ENCODE results near the gene NBL1.

The NBL1 gene

GRCh38 chr1:19643602-19644394 lies at the start of gene NBL1:
TSS of gene NBL1 (plus strand) at chr1:19644311. CDS start at chr1:19655031, 10,720 bp downstream.
- DNase-seq (ENCODE audit: low read depth in 2 of 2) = peak; percentile 39 to 62

- no peak for DNase-seq (ENCODE audit: low read depth in 2 of 2)
Observed at GRCh38 chr1:19596065-19596713, 47.9 kb upstream of the NBL1 start.

DNA sequence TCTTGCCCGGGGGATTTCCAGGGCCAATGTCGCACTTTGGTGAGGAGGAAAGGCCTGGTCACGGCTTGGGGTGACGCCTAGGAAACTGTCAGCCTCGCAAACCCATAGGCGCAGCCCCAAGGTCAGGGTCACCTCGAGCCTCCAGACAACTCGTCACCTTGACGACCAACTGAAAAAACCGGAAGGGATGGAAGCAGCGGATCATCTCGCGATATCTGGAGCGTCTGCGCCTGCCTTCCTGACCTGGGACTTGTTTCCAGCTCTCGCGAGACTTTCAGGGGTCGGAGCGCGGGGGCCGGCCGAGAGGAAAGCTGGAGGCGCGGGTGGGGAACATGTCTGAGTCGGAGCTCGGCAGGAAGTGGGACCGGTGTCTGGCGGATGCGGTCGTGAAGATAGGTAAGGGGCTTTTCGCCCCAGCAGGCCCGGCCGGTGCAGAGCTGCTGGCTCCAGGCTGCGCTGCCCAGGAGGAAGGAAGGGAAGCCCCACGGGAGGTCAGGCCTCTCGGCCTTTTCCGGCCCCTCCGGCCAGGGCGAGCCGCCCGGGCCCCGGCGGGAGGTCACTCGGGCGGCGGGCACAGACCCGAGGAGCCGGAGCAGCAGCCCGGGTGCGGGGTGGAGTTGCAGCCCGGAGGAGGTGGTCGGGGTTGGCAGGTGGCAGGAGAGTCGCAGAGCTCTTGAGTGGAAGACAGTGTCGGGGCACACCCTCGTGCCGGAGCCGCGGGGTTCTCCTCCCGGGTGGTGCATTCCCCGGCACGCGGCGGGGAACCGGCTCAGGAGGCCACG lies 47.2 kb upstream of the NBL1 start:
- DNase-seq (ENCODE audit: low read depth in 2 of 2) = peak; percentile 84 to 94

DNA sequence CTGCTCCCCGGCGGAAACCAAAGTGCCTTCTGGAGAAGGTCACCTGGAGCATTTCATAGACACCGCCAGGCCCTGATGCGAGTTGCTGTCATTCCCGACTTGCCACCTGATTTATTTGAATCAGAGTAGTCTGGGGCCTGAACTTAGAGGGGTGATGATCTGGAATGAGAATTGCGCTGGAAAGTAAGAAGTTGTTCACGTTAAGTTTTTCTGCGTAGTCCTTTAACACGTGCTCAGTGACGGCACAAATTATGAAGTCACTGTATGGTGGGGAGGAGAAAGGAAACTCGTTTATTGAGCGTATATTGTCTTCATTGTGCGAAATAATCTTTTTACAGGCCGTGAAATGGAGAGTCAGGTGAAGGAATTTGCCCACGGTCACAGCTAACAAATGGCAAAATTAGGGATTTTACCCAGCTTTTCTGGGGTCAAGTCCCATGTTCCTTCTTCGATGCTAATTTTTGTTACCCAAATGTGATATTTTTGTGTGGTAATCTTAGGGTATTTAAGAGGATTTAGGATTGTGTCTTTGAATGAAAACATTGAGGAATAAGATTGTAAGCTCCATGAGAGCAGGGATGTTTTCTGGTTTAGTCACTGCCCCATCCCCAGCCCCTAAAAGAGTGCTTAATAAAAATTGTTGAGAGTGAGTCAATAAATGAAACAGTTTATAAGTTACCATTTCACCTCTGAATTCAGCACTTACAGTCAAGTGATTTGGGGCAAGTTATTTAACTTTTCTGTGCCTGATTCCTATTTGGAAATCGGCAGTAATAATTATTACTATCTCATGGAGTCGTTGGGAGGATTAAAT lies 46.4 kb upstream of the NBL1 start:
- DNase-seq (ENCODE audit: low read depth in 2 of 2) = peak in 1 of 2 donors; percentile 27

DNA sequence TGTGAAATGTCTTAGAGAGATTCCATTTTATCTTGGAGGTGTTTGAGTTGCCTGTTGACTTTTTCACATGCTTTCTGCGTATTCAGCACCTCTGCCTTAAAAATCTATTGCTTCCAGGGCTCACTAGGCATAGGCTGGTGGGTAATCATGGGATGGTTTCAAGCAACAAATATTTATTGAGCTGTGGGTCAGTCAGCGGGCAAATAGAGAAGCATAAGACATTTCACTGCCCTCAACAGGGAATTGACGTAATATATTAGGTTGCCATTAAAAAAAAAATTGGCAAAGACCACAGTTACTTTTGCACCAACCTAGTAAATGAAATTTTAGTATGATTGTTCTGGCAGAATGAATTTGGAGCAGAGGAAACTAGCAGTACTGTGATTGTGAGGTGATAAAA lies 44.3 kb upstream of the NBL1 start:
- DNase-seq (ENCODE audit: low read depth in 2 of 2) = no peak

- DNase-seq (ENCODE audit: low read depth in 2 of 2) = no peak
Observed at GRCh38 chr1:19602486-19602885, 41.6 kb upstream of the NBL1 start.

- DNase-seq (ENCODE audit: low read depth in 2 of 2) = no peak
Observed at GRCh38 chr1:19605967-19606366, 38.1 kb upstream of the NBL1 start.

GRCh38 chr1:19606817-19607642 lies 37.1 kb upstream of the NBL1 start:
- no peak for DNase-seq (ENCODE audit: low read depth in 2 of 2)

GRCh38 chr1:19608232-19608631 lies 35.9 kb upstream of the NBL1 start:
- no peak for DNase-seq (ENCODE audit: low read depth in 2 of 2)

DNA sequence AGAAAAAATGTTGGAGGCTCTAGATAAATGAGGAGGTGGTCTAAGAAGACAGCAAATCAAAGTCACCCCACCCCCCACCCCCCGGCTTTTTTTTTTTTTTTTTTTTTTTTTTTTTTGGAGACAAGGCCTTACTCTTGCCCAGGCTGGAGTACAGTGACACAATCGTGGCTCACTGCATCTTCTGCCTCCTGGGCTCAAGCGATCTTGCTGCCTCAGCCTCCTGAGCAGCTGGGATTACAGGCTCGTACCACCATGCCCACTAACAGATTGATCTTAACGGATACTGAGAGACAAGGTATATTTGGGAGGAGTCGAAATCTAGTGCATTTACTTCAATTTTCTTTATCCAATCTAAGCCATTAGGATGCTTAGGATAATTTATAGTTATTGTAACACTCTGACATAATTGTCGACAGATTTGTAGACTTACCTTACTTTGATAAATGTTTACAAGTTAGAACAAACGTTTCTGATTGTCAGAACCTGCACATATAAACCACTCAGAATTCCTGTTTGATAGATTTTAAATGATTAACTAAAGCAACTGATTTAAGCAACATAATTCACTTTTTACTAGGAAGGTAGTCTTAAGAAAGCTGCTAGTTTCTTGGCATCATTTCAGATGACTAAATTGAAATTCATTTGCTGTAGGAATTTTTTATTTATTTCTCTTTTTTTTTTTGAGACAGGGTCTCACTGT lies 33.7 kb upstream of the NBL1 start:
- no peak for DNase-seq (ENCODE audit: low read depth in 2 of 2)

DNA sequence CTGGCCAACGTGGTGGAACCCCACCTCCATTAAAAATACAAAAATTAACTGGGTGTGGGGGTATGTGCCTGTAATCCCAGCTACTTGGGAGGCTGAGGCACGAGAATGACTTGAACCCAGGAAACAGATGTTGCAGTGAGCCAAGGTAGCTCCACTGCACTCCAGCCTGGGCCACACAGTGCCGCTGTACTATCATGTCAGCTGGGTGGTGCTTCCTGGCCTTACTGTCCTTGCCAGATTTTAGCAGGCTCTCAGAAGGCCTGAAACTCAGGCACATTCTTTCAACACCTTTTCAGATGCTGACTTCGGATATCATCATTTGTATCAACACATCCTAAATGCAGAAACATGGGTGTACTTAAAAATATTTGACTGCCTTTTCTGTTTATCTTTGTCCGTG lies 31.6 kb upstream of the NBL1 start:
- DNase-seq (ENCODE audit: low read depth in 2 of 2) = no peak

DNA sequence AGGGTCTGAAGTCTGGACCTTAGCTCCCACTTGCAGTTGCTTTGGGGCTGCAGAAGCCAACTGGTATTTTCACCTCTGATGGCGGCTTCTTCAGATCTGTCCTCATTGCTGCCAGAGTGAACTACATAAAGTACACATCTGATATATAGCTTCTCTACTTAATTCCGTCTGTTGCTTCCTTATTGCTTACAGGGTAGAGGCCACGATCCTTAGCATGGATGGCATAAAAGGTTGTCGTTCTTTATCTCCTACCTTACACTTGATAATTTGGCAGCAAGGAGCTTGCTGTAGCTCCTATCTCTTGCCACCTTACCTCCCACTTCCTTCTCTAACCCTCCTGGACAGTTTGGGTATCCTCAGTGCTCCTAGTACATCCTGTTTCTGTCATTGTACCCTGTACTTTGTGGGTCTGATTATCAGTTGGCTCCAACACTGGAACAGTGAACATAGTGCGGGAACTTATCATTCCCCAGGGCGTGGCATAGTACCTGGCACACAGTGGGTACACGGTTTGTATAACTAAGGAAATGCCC lies 30.9 kb upstream of the NBL1 start:
- no peak for DNase-seq (ENCODE audit: low read depth in 2 of 2)

DNA sequence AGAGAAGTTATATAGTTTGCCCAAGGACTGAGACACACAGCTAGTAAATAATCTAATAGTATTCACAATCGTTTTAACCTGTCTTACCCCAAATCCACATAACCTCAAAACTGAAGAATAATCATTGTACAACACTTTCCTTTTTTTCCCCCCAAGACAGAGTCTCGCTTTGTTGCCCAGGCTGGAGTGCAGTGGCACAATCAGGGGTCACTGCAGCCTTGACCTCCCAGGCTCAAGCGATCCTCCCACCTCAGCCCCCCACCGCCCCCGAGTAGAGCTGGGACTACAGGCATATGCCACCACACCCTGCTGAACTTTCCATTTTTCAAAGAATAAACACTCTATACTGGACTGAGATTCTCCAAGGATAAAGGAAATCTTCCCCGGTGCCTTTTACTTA lies 28.7 kb upstream of the NBL1 start:
- no peak for DNase-seq (ENCODE audit: low read depth in 2 of 2)

GRCh38 chr1:19616489-19616888 lies 27.6 kb upstream of the NBL1 start:
- DNase-seq (ENCODE audit: low read depth in 2 of 2) = no peak

DNA sequence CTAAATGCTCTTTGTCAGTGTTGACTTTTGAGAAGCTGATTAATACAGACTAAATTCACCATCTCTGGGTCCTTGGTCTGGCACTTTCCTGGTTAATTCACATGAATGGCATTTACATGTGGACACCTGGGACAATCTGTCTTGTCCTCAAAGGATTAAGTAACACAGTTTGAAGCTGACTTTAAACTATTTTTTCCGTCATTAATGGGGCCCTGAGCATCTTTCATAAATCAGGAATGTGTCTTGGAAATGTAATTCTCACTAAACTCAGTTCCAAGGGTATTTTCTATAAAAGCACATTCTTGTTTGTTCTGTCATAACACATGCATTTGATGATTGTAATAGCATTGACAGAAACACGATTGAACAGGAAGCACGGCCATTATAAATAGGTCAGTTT lies 26.7 kb upstream of the NBL1 start:
- DNase-seq (ENCODE audit: low read depth in 2 of 2) = no peak

DNA sequence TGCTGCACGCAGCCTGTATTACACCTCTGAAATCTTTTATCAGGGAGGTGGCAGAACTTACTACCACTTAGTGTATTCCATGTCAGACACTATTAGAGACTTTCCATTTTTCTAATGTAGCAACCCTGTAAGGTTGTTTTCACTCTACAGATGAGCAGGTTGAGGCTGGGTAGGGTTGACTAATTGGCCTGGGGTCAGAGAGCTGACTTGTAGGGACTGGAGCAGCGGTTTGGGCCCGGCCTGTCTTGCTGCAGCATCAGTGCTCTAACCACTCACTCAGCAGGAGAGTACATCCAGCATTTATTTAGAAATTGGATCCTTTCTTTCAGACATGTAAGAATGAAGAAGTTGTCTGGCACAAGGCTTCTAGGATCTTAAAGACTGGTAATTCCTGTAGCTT lies 25.7 kb upstream of the NBL1 start:
- DNase-seq (ENCODE audit: low read depth in 2 of 2) = no peak

GRCh38 chr1:19619697-19620384 lies 24.3 kb upstream of the NBL1 start:
- DNase-seq (ENCODE audit: low read depth in 2 of 2) = no peak

- DNase-seq (ENCODE audit: low read depth in 2 of 2) = no peak
Observed at GRCh38 chr1:19620786-19621185, 23.3 kb upstream of the NBL1 start.

DNA sequence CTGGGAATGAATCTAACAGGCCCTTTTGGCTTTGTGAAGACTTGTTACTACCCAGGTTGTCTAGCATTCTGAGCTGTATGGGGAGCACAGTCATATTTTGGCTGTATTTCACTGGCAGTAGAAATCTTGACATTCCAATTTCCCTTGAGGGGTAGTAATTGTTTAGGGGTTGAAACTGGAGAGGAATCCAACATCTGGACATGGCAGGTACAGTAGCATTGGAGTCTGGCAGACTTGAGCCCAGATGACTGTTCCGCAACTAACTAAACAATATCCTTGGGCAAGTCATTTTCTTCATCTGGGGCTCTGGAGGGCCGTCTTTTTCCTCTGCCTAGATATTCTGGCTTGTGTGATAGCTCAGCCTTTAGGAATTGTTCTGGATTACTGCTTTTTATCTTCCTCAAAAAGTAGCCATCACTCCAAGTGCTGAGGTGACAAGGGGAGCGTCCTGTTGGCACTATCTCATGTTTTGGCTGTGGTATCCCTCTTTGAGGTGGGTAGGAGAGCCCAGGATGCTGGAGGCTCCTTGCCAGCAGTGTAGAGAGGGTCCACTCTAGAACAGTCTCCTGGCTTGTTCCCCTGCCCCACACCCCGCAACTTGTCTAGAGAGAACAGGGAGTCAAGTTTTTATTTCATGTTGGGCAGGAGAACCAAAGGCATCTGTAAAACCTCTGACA lies 22.7 kb upstream of the NBL1 start:
- DNase-seq (ENCODE audit: low read depth in 2 of 2) = no peak

Measured in stimulated activated CD4-positive, alpha-beta T cell treated with anti-CD3 and anti-CD28 coated beads, Interleukin-1b, Interleukin-23, amount 100 ng/mL, for 1 hour (primary cell).